HG02840 (cell line): ENCODE results near the gene AS3MT.
"Not testable (repeated sequence)": the region's sequence is repeated elsewhere in the genome, so short reads cannot be mapped to it uniquely, and the experiment has no call there.

Experiments used
- ATAC-seq: cut with Tn5 transposase; IDR thresholded peaks from one replicate; pipeline ENCODE4 v1.9.1; 2021; ENCODE audit warnings: mild to moderate bottlenecking, moderate library complexity, moderate number of reproducible peaks; ENCODE audit not compliant: unreplicated experiment, low FRiP score

The AS3MT gene, protein sequence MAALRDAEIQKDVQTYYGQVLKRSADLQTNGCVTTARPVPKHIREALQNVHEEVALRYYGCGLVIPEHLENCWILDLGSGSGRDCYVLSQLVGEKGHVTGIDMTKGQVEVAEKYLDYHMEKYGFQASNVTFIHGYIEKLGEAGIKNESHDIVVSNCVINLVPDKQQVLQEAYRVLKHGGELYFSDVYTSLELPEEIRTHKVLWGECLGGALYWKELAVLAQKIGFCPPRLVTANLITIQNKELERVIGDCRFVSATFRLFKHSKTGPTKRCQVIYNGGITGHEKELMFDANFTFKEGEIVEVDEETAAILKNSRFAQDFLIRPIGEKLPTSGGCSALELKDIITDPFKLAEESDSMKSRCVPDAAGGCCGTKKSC

DNA sequence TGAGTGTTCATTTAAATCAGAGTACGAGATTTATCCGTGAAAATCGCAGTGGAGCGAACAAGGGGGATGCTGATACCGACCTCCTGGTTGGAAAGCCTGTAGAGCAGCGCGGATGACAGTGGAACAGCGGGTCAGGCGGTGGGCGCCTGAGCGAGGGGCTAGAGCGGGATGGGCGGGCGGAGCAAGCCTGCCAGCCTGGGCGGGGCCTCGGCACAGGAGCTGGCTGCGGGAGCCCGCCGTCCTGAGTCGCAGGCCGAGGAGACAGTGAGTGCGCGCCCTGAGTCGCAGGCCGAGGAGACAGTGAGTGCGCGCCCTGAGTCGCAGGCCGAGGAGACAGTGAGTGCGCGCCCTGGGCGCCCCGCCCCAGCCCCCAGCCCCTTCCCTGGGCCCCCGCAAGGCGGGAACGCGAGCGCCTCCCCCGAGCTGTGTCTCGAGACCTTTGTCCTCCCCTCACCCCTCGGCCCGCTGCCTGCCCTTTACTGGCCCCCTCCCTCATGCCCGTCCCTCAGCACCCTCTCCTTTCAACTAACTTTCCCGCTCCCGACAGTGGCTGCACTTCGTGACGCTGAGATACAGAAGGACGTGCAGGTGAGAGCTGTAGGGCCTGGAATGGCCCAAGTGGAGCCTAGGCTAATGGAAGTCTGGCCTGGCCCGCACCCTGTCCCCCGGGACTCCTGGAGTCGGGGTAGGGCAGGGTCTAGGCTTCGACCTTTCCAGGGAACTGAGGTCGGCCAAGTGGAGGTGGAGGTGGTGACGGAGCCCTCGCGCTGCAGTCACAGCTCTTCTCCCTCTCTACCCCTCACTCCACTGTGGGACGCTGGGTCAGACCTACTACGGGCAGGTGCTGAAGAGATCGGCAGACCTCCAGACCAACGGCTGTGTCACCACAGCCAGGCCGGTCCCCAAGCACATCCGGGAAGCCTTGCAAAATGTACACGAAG, at the start of gene AS3MT:
TSS of gene AS3MT (plus strand) at position 213 of the 941 bp plus-strand sequence. CDS start at position 336, 123 bp downstream.
- no peak for ATAC-seq

DNA sequence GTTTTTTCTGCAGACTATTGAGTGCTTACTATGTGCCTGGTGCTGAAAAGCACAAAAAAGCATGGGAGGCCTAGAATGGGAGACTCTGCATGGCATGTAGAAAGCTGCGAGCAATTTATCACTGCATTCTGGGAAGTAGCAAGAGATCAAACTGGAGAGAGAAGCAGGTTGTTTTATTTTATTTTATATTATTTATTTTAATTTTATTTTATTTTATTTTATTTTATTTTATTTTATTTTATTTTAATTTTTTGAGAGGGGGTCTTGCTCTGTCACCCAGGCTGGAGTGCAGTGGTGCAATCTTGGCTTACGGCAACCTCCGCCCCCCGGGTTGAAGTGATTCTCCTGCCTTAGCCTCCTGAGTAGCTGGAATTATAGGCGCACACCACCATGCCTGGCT, 49.3 kb upstream of the AS3MT start:
- not testable (repeated sequence) for ATAC-seq

DNA sequence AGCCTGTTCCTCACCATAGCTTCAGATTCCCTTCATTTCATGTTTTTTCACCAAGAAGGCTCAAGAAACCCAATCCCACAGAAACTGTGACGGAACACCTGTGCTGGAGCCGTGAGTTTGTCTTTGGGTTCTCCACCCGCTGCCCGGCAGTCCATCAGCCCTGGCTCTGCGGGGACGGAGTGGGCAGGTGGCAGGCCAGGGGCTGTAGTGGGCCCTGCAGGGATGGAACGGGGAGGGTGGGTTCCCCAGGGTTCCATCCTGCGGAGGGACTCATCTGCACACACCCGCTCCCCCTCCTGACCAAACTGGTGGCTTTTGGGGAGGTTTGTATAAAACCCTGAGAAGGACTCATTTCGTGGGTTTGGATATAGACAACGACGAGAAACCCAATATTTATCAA, 47.0 kb upstream of the AS3MT start:
- ATAC-seq: no peak

DNA sequence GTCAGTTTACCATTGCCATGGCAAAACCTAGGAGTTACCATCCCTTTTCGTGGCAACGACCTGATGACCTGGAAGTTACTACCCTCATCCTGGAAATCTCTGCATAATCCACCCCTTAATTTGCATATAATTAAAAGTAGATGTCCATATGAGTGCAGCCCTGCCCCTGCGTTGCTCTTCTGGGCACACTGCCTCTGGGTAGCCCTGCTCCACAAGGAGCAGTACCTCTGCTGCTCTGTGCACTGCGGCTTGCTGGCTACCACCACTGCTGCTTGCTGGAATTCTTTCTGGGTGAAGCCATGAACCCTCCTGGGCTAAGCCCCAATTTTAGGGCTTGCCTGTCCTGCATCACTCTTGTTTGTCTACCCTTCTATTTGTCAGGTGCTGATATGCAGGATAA, 44.6 kb upstream of the AS3MT start:
- ATAC-seq: no peak

DNA sequence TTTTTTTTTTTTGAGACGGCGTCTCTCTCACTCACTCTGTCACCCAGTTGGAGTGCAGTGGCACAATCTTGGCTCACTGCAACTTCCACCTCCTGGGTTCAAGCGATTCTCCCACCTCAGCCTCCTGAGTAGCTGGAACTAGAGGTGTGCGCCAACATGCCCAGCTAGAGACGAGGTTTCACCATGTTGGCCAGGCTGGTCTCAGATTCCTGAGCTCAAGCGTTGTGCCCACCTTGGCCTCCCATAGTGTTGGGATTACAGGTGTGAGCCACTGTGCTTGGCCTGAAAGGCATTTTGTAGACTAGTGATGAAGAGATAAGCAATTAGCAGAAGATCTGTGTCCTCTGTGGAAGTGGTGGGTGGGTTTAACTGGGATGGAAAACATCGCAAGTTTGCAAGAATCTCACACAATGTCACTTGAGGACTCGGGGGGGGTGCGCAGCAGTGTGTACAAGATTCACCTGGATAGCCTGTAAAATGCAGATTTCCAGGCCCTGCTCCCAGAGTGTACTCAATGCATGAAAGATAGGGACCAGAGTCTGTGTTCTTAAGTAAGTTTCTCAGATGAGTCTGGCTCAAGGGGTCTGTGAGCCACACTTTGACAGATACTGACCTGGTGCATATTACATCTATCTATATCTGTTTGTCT, 43.0 kb upstream of the AS3MT start:
- no peak for ATAC-seq

DNA sequence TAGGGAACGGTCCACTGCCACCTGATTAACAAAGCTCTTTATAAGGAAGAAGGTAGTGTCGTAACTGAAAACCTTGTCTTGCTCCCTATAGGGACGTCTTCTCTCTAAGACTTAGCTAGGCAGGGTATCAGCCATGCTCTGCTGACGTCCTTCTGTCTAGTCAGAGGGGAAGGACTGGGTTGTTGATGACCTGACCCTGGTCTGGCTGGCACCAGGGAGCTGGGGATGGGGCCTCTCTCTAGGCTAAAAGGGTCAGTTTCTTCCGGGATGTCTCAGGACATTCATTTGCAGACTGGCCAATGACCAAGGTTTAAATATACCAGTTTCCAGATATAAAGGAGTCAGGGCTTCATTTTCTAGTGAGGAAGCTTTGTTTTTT, 41.7 kb upstream of the AS3MT start:
- no peak for ATAC-seq

DNA sequence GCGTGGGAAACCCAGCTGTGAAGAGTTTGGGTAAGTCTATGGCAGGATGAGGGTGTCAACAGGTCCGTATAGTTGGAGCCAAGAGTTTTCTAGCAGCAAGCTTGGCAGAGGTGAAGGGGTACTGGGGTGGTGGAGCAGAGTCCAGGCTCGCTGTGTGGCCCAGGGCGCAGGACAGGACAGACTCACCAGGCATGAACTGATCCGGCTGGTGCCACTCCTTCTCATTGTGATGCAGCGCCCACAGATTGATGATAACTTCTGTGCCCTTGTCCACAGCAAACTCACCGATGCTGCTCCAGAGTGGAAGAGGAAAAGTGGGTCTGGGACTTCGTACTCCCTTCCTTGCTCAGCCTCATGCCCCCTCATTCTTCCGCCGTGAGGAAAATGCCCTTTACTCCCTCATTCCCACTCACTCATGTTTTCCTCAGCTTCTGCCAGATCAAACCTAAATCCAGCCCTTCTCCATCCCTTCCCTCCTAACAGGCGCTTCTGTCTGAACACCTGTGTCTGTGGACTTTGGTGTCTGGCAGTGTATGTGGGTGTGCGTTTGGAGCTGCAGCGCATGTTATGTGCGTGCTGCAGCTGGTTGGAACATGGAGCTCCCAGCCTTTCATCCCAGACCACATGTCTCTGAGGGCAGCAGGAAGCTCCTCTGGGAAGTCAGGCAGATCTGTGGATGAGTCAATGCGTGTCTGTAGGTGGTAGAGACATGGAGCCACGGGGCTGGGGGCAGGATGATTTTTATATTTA, 37.8 kb upstream of the AS3MT start:
- ATAC-seq: no peak

DNA sequence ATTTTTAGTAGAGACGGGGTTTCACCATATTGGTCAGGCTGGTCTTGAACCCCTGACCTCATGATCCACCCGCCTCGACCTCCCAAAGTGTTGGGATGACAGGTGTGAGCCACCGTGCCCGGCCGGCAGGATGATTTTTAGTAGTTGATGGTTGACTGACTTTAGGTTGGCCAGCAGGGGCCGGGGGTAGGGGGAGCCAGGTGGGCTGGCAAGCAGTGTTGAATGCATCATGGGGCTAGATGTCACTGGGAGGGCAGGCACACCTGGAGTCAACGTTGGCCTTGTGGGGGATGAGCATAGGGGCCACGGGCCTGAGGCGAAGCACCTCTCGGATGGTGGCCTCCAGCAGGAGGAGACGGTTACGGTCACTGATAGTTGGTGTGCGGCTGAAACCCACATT, 37.0 kb upstream of the AS3MT start:
- ATAC-seq: no peak

DNA sequence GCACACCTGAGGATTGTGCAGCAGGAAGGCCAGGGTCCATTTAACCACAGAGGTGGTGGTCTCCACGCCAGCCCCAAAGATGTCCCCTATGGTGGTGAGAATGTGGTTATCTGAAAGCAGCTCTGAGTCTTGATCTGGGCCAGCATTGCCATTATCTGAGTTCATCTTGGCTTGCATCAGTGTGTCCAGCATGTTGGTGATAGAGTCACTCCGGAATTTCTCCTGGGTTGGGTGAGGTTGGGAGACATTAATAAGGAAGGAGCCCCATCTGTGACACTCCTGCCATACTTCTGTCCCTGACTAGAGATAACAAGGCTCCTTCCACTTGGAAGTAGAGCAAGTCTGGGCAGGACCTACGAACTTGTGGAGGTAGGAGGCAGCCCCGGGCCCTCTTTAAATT, 36.3 kb upstream of the AS3MT start:
- ATAC-seq: no peak

DNA sequence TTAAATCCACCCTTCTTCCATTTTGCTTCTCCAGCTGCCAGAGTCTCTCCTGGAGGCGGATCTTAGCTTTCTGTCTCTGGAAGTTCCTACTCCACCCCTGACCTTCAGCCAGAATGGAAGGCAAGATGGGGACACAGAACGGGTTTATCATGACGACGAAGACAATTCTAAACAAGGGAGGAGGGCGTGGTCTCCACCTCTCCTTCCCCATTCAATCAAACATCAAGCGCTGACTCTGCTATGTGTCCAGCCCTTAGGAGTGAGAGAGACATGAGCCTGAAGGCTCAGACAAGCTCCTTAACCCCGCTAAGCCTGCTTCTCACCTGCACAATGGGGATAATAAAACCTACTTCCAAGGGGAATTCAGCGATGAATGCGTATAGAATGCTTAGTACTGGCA, 35.1 kb upstream of the AS3MT start:
- no peak for ATAC-seq

DNA sequence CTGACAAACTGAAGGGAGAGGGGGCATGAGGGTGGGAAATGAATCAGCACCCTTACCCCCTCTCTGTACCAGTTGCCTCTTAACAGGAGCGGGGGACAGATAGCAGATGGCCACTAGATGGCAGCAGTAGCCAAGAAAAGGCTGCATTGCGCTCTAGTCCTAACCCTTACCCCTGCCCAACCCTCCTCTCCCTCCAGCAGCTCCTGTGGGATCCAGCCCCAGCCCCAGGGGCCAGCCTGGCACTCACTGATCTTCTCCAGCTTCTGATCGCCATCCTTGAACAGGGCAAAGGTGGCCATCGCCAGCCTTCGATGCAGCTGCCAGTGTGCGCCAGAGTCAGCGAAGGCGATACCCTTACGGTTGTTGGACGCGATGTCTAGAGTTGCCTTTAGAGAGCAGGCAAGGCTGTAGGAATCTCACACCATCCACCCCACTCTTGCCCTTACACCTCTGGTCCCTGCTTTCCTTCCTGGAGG, 34.2 kb upstream of the AS3MT start:
- ATAC-seq: no peak

DNA sequence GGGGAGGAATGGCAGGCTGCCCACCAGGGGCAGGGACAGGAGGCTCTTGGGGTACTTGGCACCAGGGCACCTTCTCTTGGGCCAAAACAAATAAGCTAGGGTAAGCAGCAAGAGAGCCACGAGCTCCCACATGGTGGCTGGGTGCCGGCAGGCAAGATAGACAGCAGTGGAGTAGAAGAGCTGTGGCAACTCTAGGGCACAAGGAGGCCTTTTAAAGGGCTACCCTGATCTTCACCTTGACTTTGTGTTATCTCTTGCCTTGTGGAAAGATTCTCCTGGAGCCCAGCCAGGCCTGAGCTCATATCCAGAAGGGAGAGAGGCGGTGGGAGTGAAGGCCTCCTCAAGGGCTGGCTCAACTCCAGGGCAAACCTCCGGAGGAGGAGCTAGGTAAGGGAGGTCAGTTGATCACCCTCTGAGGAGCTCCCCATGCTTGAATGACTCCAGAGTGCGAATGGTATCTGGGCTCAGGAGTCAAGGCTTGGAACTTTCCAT, 32.0 kb upstream of the AS3MT start, which contains the start of gene CYP17A1:
TSS of gene CYP17A1 (minus strand) at position 184 of the 492 bp plus-strand sequence. CDS start at position 132, 52 bp downstream.
- ATAC-seq: no peak

DNA sequence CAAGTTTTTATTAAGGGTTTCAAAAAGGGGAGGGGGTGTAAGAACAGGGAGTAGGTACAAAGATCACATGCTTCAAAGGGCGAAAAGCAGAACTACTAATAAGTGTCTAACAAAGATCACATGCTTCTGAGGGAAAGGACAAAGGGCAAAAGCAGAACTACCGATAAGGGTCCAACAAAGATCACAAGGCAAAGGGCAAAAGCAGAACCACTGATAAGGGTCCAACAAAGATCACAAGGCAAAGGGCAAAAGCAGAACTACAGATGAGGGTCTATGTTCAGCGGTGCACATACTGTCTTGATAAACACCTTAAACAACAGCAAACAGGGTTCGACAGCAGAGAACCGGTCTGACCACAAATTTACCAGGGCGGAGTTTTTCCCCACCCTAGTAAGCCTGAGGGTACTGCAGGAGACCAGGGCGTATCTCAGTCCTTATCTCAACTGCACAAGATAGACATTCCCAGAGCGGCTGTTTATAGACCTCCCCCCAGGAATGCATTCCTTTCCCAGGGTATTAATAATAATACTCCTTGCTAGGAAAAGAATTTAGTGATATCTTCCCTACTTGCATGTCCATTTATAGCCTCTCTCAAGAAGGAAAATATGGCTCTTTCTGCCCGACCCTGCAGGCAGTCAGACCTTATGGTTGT, 30.9 kb upstream of the AS3MT start:
- ATAC-seq: not testable (repeated sequence)

DNA sequence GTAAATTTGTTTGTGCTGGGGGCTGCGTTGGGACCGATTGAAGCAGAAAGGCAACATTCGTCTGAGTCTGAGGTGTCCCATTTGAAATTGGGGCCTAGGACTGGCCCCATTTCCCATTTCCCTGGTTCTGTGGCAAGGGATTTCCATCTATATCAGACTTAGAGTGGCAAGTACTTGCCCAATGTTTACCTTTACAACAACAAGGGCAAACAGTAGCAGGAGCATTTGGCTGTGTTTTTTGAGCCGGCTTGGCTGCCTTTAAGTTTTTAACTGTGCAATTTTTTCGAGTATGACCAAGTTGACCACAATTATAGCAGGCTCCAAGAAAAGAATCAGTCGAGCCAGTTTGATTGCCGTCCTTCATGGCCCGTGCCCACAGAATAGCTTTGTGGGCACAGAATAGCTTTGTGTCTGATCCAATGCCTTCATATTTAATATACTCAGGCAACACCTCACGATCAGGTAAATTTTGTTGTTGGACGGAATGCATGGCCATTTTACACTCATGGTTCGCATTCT, 27.4 kb upstream of the AS3MT start:
- ATAC-seq: no peak

DNA sequence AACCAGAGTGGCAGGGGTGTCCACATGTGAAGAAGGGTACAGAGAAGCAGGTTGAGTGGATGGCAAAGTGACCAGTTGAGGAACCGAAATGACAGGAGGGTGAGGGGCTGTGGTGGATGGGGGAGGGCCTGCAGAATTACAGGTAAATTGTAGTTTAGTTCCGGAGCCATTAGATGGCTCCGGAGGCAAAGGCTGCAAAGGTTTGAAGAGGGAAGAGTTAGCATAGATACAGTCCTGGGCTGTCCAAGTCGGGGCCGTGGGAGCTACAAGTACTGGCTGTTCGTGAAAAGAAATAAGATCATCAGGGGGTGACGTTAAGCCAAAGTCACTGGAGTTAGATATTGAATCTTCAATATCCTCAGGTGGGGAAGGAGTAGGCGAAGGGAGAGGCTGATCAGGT, 26.1 kb upstream of the AS3MT start:
- not testable (repeated sequence) for ATAC-seq

DNA sequence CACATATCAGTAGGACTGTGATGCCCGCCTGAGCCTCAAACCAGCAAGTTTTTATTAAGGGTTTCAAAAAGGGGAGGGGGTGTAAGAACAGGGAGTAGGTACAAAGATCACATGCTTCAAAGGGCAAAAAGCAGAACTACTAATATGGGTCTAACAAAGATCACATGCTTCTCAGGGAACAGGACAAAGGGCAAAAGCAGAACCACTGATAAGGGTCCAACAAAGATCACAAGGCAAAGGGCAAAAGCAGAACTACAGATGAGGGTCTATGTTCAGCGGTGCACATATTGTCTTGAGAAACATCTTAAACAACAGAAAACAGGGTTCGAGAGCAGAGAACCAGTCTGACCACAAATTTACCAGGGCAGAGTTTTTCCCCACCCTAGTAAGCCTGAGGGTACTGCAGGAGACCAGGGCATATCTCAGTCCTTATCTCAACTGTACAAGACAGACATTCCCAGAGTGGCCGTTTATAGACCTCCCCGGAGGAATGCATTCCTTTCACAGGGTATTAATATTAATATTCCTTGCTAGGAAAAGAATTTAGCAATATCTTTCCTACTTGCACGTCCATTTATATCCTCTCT, 25.0 kb upstream of the AS3MT start:
- not testable (repeated sequence) for ATAC-seq

DNA sequence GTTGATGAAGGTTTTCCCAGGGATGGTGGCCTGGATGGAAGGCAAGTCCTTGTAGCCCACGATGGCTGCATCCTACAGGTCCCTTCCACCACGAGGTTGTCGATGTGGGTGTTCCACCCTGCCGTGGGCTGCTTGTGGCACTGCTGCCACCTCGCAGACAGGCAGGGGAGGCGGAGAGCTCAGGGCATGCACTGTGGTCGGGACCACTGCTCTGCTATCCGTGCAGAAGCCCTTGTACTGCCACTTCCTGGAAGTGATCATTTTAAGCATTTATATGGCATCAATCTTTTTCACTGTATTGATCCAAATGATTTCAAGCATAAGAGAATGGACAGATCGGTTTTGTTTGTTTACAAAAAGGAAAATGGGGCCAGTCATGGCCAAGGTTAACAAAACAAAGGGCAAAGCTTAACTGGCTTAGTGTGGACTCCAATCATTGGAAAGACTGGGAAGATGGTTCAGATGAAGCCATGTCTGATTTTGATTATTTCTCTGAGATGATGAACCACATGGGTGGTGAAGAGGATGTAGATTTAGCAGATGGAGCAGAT, 23.8 kb upstream of the AS3MT start:
- no peak for ATAC-seq

DNA sequence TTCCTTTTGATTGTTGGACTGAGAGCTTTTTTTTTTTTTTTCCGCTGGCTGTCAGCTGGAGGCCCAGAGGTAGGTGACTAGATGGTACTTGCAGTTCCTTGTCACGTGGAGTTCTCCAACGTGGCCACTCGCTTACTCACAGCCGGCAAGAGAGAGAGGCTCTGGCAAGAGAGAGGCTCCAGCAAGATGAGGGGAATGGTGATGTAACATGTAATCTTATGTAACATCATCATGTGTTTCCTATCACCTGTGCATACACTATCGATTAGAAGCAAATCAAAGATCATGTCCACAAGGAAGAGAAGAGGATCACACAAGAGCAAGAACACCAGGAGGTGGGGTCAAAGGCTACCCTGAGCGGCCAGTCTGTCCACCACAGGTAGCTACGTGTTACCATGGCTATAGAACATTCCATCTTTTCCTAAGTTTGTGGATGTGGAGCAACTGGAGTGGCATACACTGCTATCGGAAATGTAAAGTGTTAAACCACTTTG, 19.2 kb upstream of the AS3MT start:
- no peak for ATAC-seq
